HTR-8/SVneo (cell line): ENCODE data around the gene SPATA2.
"Not testable (repeated sequence)": the region's sequence is repeated elsewhere in the genome, so short reads cannot be mapped to it uniquely, and the experiment has no call there.

ENCODE experiments used
- DNase-seq: peaks from one replicate; pipeline ENCODE4 v3.0.0; 2011; ENCODE audit warnings: low spot score, mixed read lengths; ENCODE audit not compliant: insufficient read length
- FAIRE-seq: peaks from 2 replicates; lab custom pipeline; 2011; peaks lifted over from hg19 to GRCh38; lab: Jason Lieb, UNC

The SPATA2 gene

GRCh38 chr20:49906615-49907154 lies 8.6 kb downstream of the SPATA2 start:
- FAIRE-seq, result no peak

GRCh38 chr20:49906101-49906604 lies 9.2 kb downstream of the SPATA2 start:
- no peak for DNase-seq
- FAIRE-seq, result no peak

More at GRCh38 chr20:49906615-49907154, 8.6 kb downstream of the SPATA2 start:
- no peak for DNase-seq

GRCh38 chr20:49905415-49906091 lies 9.8 kb downstream of the SPATA2 start:
- peak; percentile 54 for FAIRE-seq
- no peak for DNase-seq

- FAIRE-seq, result no peak
- DNase-seq, result no peak
Measured at GRCh38 chr20:49904440-49905214, 10.7 kb downstream of the SPATA2 start.

- FAIRE-seq (peak; percentile 55), DNase-seq (no peak)
Measured at GRCh38 chr20:49901588-49901987, 13.7 kb downstream of the SPATA2 start.

- FAIRE-seq (no peak), DNase-seq (no peak)
Measured at GRCh38 chr20:49899541-49900383, 15.6 kb downstream of the SPATA2 start.

- FAIRE-seq (peak; percentile 31), DNase-seq (no peak)
Measured at GRCh38 chr20:49896204-49896603, 19.1 kb downstream of the SPATA2 start.

- not testable (repeated sequence) for DNase-seq, FAIRE-seq
Measured at GRCh38 chr20:49895474-49896093, 19.7 kb downstream of the SPATA2 start.

GRCh38 chr20:49894073-49894470 lies 21.3 kb downstream of the SPATA2 start:
- peak; percentile 40 for FAIRE-seq

GRCh38 chr20:49893242-49894072 lies 21.9 kb downstream of the SPATA2 start:
- DNase-seq (no peak), FAIRE-seq (peak; percentile 86)

More at GRCh38 chr20:49894073-49894470, 21.3 kb downstream of the SPATA2 start:
- no peak for DNase-seq

GRCh38 chr20:49892817-49893216 lies 22.5 kb downstream of the SPATA2 start:
- no peak for DNase-seq
- FAIRE-seq, result peak; percentile 44

- FAIRE-seq (peak; percentile 69), DNase-seq (no peak)
Measured at GRCh38 chr20:49892260-49892659, 23.1 kb downstream of the SPATA2 start.

- peak; percentile 48 for FAIRE-seq
- no peak for DNase-seq
Measured at GRCh38 chr20:49891476-49892110, 23.7 kb downstream of the SPATA2 start.

- DNase-seq (no peak), FAIRE-seq (no peak)
Measured at GRCh38 chr20:49890471-49891361, 24.6 kb downstream of the SPATA2 start.

- DNase-seq (no peak), FAIRE-seq (peak; percentile 86)
Measured at GRCh38 chr20:49889935-49890333, 25.4 kb downstream of the SPATA2 start.

GRCh38 chr20:49889001-49889934 lies 26.1 kb downstream of the SPATA2 start:
- no peak for DNase-seq
- peak; percentile 90 for FAIRE-seq
